Lung (tissue), 12 donors: Measurements from ENCODE around the gene MYPN. TPM values are rescaled to one million over a fixed set of nuclear protein-coding genes. Genes with fewer than 3 reads are reported as not detected.

Experiments
- ATAC-seq: fragments of 200-7000 bp; cut with Tn5 transposase; one replicate; pipeline ENCODE4 v1.9.1; 2020; ENCODE audit warnings: moderate number of reproducible peaks; ENCODE audit not compliant: insufficient read depth, low FRiP score
- DNase-seq, 3 donors: peaks; one replicate each; pipeline ENCODE4 v3.0.0-alpha.2; 2013 to 2017
- H3K27ac ChIP-seq, 2 donors: one replicate each; pipeline ENCODE4 v1.5.1; 2013; ENCODE audit warnings: mild to moderate bottlenecking in 2 of 2, moderate library complexity in 2 of 2, control low read depth in 1 of 2, inconsistent platforms in 1 of 2, low read depth in 1 of 2, low read length in 1 of 2
- H3K27me3 ChIP-seq, 3 donors: one replicate each; pipeline ENCODE4 v1.5.1; 2013; ENCODE audit warnings: low read length in 2 of 3; ENCODE audit not compliant: control insufficient read depth in 3 of 3, insufficient read depth in 3 of 3
- H3K36me3 ChIP-seq, 4 donors: one replicate each; pipeline ENCODE4 v1.5.1; 2013; ENCODE audit warnings: low read length in 4 of 4, mild to moderate bottlenecking in 1 of 4, moderate library complexity in 1 of 4; ENCODE audit not compliant: control insufficient read depth in 4 of 4, insufficient read depth in 4 of 4
- H3K4me1 ChIP-seq, 5 donors: one replicate each; pipeline ENCODE4 v1.5.1; 2013; ENCODE audit warnings: low read length in 5 of 5, mild to moderate bottlenecking in 2 of 5, moderate library complexity in 1 of 5; ENCODE audit not compliant: control insufficient read depth in 5 of 5, insufficient read depth in 5 of 5
- H3K4me3 ChIP-seq: one replicate; pipeline ENCODE4 v1.5.1; 2013; ENCODE audit warnings: mild to moderate bottlenecking, control low read depth, moderate library complexity
- H3K9ac ChIP-seq, 2 donors: one replicate each; pipeline ENCODE4 v1.5.1; 2013; ENCODE audit warnings: low read length in 2 of 2, control low read depth in 1 of 2; ENCODE audit not compliant: insufficient read depth in 1 of 2
- H3K9me3 ChIP-seq, 4 donors: one replicate each; pipeline ENCODE4 v1.5.1; 2013; ENCODE audit warnings: low read length in 3 of 4, mild to moderate bottlenecking in 1 of 4, moderate library complexity in 1 of 4; ENCODE audit not compliant: control insufficient read depth in 4 of 4, insufficient read depth in 3 of 4
- WGBS, 2 donors: extraction: QIAGEN DNeasy Blood & Tissue Kit; methylation state at CpG; one replicate each; pipeline ENCODE4 v1.1.7; 2013; 5-methylcytosine and 5-hydroxymethylcytosine counted together
- polyA plus RNA-seq, 2 donors: library from polyadenylated mRNA; stranded (reverse); fragments of 200-250 nt; gene quantifications; one replicate each; pipeline ENCODE4 v1.2.1, GENCODE V29; 2013
- total RNA-seq, 2 donors: library from RNA; depleted of rRNA in 1 of 2; stranded (reverse); fragments of >200 nt in 1 of 2; gene quantifications; one replicate each; pipeline ENCODE4 v1.2.1, GENCODE V29; 2014 to 2021
- TF ChIP-seq, protein P1 (sequence below): IDR thresholded peaks from 2 replicates; pipeline ENCODE4 v1.5.1; 2012; ENCODE audit warnings: mild to moderate bottlenecking; ENCODE audit errors: control extremely low read depth, extremely low read depth
- donor health status: control.
- donor health status: control.
- donor health status: Bipolar disorder and iron deficiency.
- donor health status: healthy.
- donor health status: DM: yes; HTN: yes; CAD: no.

MYPN gene
- total and polyA plus RNA-seq, 4 donors: 0.01 to 0.28 (median 0.04) TPM

GRCh38 chr10:68196701-68197100, 87.4 kb downstream of the MYPN start:
- Histone ChIP-seq H3K4me1 (no peaks in the 10 kb centered on the region), H3K9me3 (no peaks in the 10 kb centered on the region), H3K4me3 (no peak overlapping the region), H3K36me3 (peaks cover 0 to 21% (median 0%) of the 10 kb centered on the region in 4 donors), H3K27ac (no peak overlapping the region), H3K27me3 (no peaks in the 10 kb centered on the region), H3K9ac (no peak overlapping the region)
- ATAC-seq: no peak
- DNase-seq: no peak
- TF ChIP-seq, protein P1, sequence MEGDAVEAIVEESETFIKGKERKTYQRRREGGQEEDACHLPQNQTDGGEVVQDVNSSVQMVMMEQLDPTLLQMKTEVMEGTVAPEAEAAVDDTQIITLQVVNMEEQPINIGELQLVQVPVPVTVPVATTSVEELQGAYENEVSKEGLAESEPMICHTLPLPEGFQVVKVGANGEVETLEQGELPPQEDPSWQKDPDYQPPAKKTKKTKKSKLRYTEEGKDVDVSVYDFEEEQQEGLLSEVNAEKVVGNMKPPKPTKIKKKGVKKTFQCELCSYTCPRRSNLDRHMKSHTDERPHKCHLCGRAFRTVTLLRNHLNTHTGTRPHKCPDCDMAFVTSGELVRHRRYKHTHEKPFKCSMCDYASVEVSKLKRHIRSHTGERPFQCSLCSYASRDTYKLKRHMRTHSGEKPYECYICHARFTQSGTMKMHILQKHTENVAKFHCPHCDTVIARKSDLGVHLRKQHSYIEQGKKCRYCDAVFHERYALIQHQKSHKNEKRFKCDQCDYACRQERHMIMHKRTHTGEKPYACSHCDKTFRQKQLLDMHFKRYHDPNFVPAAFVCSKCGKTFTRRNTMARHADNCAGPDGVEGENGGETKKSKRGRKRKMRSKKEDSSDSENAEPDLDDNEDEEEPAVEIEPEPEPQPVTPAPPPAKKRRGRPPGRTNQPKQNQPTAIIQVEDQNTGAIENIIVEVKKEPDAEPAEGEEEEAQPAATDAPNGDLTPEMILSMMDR: no peak
- WGBS, 2 donors: 56 to 67% methylated on average over 3 of the region's 3 CpGs

DNA sequence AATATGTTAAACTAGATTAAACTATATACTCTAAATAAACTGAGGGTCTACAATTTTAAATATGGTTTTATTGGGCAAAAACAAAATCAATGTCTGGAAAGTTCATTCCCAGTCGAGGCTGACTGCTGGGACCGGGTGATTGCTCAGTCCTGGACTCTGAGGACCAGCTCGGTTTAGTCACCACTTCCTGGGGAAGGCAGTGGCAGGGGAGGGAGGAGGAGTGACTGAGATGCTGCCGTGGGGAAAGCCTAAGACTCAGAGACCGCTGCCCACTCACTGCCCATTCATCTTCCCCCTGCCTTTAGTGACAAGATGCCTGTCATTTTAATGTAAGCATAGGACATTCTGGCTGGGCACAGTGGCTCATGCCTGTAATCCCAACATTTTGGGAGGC, 93.7 kb downstream of the MYPN start:
- Histone ChIP-seq H3K4me1 (no peaks in the 10 kb centered on the region), H3K9ac (no peak overlapping the region), H3K27me3 (peaks cover 0 to 5% (median 0%) of the 10 kb centered on the region in 3 donors), H3K9me3 (no peaks in the 10 kb centered on the region), H3K27ac (no peak overlapping the region), H3K4me3 (no peak overlapping the region), H3K36me3 (peaks cover 0 to 18% (median 0%) of the 10 kb centered on the region in 4 donors)
- no peak for DNase-seq
- 15 to 25% methylated on average over 5 of the region's 5 CpGs for WGBS, 2 donors
- ATAC-seq: no peak
- TF ChIP-seq, protein P1: no peak

GRCh38 chr10:68208424-68209042, 99.2 kb downstream of the MYPN start:
- Histone ChIP-seq H3K9me3 (no peaks in the 10 kb centered on the region), H3K36me3 (peaks cover 0 to 20% (median 0%) of the 10 kb centered on the region in 4 donors), H3K4me3 (no peak overlapping the region), H3K27me3 (peaks cover 0 to 6% (median 0%) of the 10 kb centered on the region in 3 donors), H3K4me1 (no peaks in the 10 kb centered on the region), H3K27ac (no peak overlapping the region), H3K9ac (no peak overlapping the region)
- peak; percentile 68 to 81 (median 74) for DNase-seq
- TF ChIP-seq, protein P1: no peak
- WGBS, 2 donors: 61 to 72% methylated on average over 10 of the region's 10 CpGs
- no peak for ATAC-seq

- Histone ChIP-seq H3K27me3 (peaks cover 0 to 2% (median 0%) of the 10 kb centered on the region in 3 donors), H3K9ac (no peak overlapping the region), H3K27ac (no peak overlapping the region), H3K9me3 (no peaks in the 10 kb centered on the region), H3K36me3 (peaks cover 0 to 22% (median 0%) of the 10 kb centered on the region in 4 donors), H3K4me3 (no peak overlapping the region), H3K4me1 (no peaks in the 10 kb centered on the region)
- DNase-seq (no peak), ATAC-seq (no peak)
- 88 to 90% methylated on average over 1 of the region's 1 CpG for WGBS, 2 donors
- TF ChIP-seq, protein P1: no peak
Measured at GRCh38 chr10:68211669-68212068, 102.4 kb downstream of the MYPN start.
